Kidney epithelial cell (primary cell): Measurements from ENCODE around the gene SLC25A21. TPM values are rescaled to one million over a fixed set of nuclear protein-coding genes. Genes with fewer than 3 reads are reported as not detected.

Experiments
- DNase-seq: peaks from one replicate; pipeline ENCODE4 v3.0.0-alpha.2; 2010; ENCODE audit warnings: low read depth
- H3K27me3 ChIP-seq: 2 replicates; pipeline ENCODE4 v1.6.0; 2011; ENCODE audit warnings: low read length; ENCODE audit not compliant: control insufficient read depth, insufficient read depth
- H3K36me3 ChIP-seq: 2 replicates; pipeline ENCODE4 v1.5.1; 2011; ENCODE audit warnings: low read length; ENCODE audit not compliant: control insufficient read depth, insufficient read depth
- H3K4me3 ChIP-seq: 2 replicates; pipeline ENCODE4 v1.5.1; 2011; ENCODE audit warnings: low read depth, mild to moderate bottlenecking, control low read depth, low read length
- CTCF ChIP-seq: IDR thresholded peaks from 2 replicates; pipeline ENCODE4 v1.5.1; 2011; ENCODE audit warnings: mild to moderate bottlenecking, moderate library complexity, low read length, control low read depth, inconsistent platforms; ENCODE audit not compliant: insufficient read depth, poor library complexity, severe bottlenecking
- total RNA-seq: library from RNA; depleted of rRNA; stranded (reverse); fragments of >200 nt; gene quantifications from 2 replicates; pipeline ENCODE4 v1.2.3, GENCODE V29; 2015

Gene SLC25A21
- total RNA-seq, 1 donor from 2014 or later = 2.1 TPM

GRCh38 chr14:36826614-36827013 is 345.8 kb downstream of the SLC25A21 start:
- H3K4me3 ChIP-seq = no peak overlapping the region
- TF ChIP-seq CTCF = no peak
- no peaks in the 10 kb centered on the region for H3K36me3 ChIP-seq
- DNase-seq = no peak
- no peaks in the 10 kb centered on the region for H3K27me3 ChIP-seq

- H3K4me3 ChIP-seq = no peak overlapping the region
- no peak for DNase-seq
- no peaks in the 10 kb centered on the region for H3K27me3 ChIP-seq
- no peaks in the 10 kb centered on the region for H3K36me3 ChIP-seq
- no peak for TF ChIP-seq CTCF
Observed at GRCh38 chr14:36824854-36825253, 347.6 kb downstream of the SLC25A21 start.

- H3K27me3 ChIP-seq = no peaks in the 10 kb centered on the region
Observed at GRCh38 chr14:36823651-36824050, 348.8 kb downstream of the SLC25A21 start.

DNA sequence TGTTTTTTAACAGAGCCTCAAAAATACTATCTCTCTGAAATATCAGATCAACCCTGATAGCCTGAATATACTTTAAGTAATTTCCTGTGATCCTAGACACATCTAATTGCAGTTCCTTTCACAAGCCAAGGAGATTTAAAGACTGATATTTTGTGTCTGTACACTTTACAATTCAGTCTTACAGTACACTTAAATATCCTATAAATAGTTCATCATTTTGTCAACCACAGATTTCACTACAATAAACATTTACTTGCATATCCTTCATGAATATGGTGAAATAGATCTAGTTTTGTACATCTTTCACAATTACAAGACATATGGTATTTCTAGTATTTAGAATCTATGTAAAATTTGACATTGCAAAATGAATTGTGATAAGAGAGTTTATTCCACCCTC is 349.7 kb downstream of the SLC25A21 start:
- no peak for TF ChIP-seq CTCF
- H3K36me3 ChIP-seq = no peaks in the 10 kb centered on the region

More at GRCh38 chr14:36823651-36824050, 348.8 kb downstream of the SLC25A21 start:
- no peak overlapping the region for H3K4me3 ChIP-seq
- TF ChIP-seq CTCF = no peak
- no peaks in the 10 kb centered on the region for H3K36me3 ChIP-seq
- no peak for DNase-seq

DNA sequence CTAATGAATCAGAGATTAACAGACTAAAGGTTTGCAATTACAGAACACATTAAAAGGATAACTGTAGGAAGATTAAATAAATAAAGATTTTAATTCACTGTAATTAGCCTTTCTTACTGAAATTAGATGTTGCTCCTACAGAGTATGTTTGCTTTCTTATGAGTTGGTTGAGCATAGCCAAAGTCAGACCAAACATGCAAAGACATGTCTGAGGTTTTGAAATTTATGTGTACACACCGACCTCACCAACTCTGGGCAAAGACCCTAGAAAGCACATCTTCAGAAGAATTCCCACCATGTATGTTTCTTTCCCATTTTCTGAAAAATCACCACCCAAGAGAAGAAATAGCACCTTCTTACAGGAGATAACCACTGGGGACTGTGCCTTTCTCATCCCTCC is 351.5 kb downstream of the SLC25A21 start:
- no peaks in the 10 kb centered on the region for H3K36me3 ChIP-seq
- no peaks in the 10 kb centered on the region for H3K27me3 ChIP-seq
- H3K4me3 ChIP-seq = no peak overlapping the region
- no peak for DNase-seq
- TF ChIP-seq CTCF = no peak

More for the DNA sequence above, 349.7 kb downstream of the SLC25A21 start:
- Histone ChIP-seq H3K27me3 (no peaks in the 10 kb centered on the region), H3K4me3 (no peak overlapping the region)
- no peak for DNase-seq

DNA sequence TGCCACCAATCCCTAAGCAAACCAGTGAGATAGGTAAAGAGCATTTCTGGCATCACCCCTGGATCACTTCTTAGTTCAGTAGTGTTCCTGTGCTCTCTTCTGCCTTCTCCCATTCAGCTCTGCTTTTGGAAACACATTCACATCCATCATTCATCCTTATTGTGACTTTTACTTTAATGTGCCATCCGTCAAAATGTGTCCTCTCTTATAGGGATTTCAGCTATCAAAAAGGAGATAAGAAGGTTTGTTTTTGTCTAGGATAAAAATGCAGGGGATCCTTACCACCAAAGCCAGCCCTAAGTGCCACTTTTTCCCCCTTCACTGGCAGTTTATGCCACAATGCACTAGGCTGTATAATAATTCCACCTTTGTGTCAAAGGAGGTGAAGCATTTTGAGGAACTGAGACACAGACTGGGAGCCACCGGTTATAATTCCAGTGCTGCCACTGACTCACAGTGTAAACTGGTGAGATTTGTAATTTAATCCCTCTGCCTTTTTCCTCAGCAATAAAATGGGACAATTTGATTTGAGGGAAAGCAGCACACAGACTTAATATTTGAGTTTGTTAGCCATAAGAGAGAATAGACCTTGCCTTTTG is 352.2 kb downstream of the SLC25A21 start:
- no peaks in the 10 kb centered on the region for H3K27me3 ChIP-seq
- no peaks in the 10 kb centered on the region for H3K36me3 ChIP-seq
- DNase-seq = no peak
- no peak for TF ChIP-seq CTCF
- H3K4me3 ChIP-seq = no peak overlapping the region
